WTC11 (cell line): ENCODE data around the gene MAP1LC3A. TPM values are rescaled to one million over a fixed set of nuclear protein-coding genes. Genes with fewer than 3 reads are reported as not detected.

Source experiments
- ATAC-seq: fragments of 200-7000 bp; cut with Tn5 transposase; 2 replicates; pipeline ENCODE4 v1.10.0; 2021; ENCODE audit warnings: mild to moderate bottlenecking, moderate library complexity
- CTCF ChIA-PET: fragments of 300-600 bp; sonication (Branson Sonifier 250); formaldehyde crosslinking; loops from one replicate; lab custom pipeline; 2021; ENCODE audit warnings: antibody characterized with exemption; lab: Charles Lee
- POLR2A ChIA-PET: fragments of 350-600 bp; sonication (Branson Sonifier 250); formaldehyde crosslinking; loops from one replicate; lab custom pipeline; 2021; ENCODE audit warnings: antibody characterized with exemption; lab: Charles Lee
- DNase-seq: peaks from one replicate; pipeline ENCODE4 v3.0.0; 2021; ENCODE audit warnings: low spot score
- H3K27ac Mint-ChIP-seq: 2 replicates; pipeline ENCODE4 v1.8.0; 2021; ENCODE audit warnings: mixed read lengths
- H3K27me3 Mint-ChIP-seq: 2 replicates; pipeline ENCODE4 v1.8.0; 2021; ENCODE audit warnings: low read depth, mild to moderate bottlenecking, moderate library complexity, mixed read lengths
- H3K36me3 Mint-ChIP-seq: 2 replicates; pipeline ENCODE4 v1.8.0; 2021; ENCODE audit warnings: mixed read lengths
- H3K4me1 Mint-ChIP-seq: 2 replicates; pipeline ENCODE4 v1.8.0; 2022; ENCODE audit warnings: mixed read lengths
- H3K4me3 Mint-ChIP-seq: 2 replicates; pipeline ENCODE4 v1.8.0; 2021; ENCODE audit warnings: mild to moderate bottlenecking, moderate library complexity, mixed read lengths
- H3K9me3 Mint-ChIP-seq: 2 replicates; pipeline ENCODE4 v1.8.0; 2021; ENCODE audit warnings: mixed read lengths
- AFF4 ChIP-seq: sonication (generic); formaldehyde crosslinking; IDR thresholded peaks from 2 replicates; pipeline ENCODE4 v1.8.1; 2023; ENCODE audit warnings: mild to moderate bottlenecking, missing genetic modification reagents, borderline replicate concordance
- CREM ChIP-seq: sonication (generic); formaldehyde crosslinking; IDR thresholded peaks from 2 replicates; pipeline ENCODE4 v1.8.1; 2022; ENCODE audit warnings: mild to moderate bottlenecking, missing genetic modification reagents, moderate library complexity
- ERG ChIP-seq: fragments of 250-450 bp; sonication (Bioruptor Pico); IDR thresholded peaks from 2 replicates; pipeline ENCODE4 v1.8.0; 2021; ENCODE audit warnings: mild to moderate bottlenecking
- GABPB1 ChIP-seq: sonication (generic); formaldehyde crosslinking; IDR thresholded peaks from 2 replicates; pipeline ENCODE4 v1.8.1; 2023; ENCODE audit warnings: mild to moderate bottlenecking, missing genetic modification reagents
- JUN ChIP-seq: sonication (generic); formaldehyde crosslinking; IDR thresholded peaks from 2 replicates; pipeline ENCODE4 v1.8.0; 2023; ENCODE audit warnings: mild to moderate bottlenecking, missing genetic modification reagents
- KAT7 ChIP-seq: sonication (generic); formaldehyde crosslinking; IDR thresholded peaks from 2 replicates; pipeline ENCODE4 v1.8.1; 2023; ENCODE audit warnings: missing genetic modification reagents, mild to moderate bottlenecking, borderline replicate concordance
- MYBL2 ChIP-seq: sonication (generic); formaldehyde crosslinking; IDR thresholded peaks from 2 replicates; pipeline ENCODE4 v1.8.1; 2023; ENCODE audit warnings: mild to moderate bottlenecking, moderate library complexity, missing genetic modification reagents
- RORB ChIP-seq: fragments of 250-450 bp; sonication (Bioruptor Pico); IDR thresholded peaks from 2 replicates; pipeline ENCODE4 v1.9.0; 2021; ENCODE audit warnings: mild to moderate bottlenecking
- ZBTB21 ChIP-seq: sonication (generic); formaldehyde crosslinking; IDR thresholded peaks from 2 replicates; pipeline ENCODE4 v1.8.1; 2023; ENCODE audit warnings: mild to moderate bottlenecking, missing genetic modification reagents, borderline replicate concordance
- ZNF512 ChIP-seq: sonication (generic); formaldehyde crosslinking; IDR thresholded peaks from 2 replicates; pipeline ENCODE4 v1.8.1; 2022; ENCODE audit warnings: missing genetic modification reagents, borderline replicate concordance
- total RNA-seq: library from RNA; stranded (reverse); gene quantifications from 3 replicates; pipeline ENCODE4 v1.2.3, GENCODE V29; 2021
- TF ChIP-seq, protein P1 (sequence below): fragments of 250-450 bp; sonication (Bioruptor Pico); IDR thresholded peaks from 2 replicates; pipeline ENCODE4 v2.1.2; 2022; ENCODE audit warnings: mild to moderate bottlenecking, moderate library complexity
- TF ChIP-seq, protein P2 (sequence below): sonication (generic); formaldehyde crosslinking; IDR thresholded peaks from 2 replicates; pipeline ENCODE4 v1.8.1; 2023; ENCODE audit warnings: mild to moderate bottlenecking, moderate library complexity, missing genetic modification reagents
- TF ChIP-seq, protein P3 (sequence below): sonication (generic); formaldehyde crosslinking; IDR thresholded peaks from 2 replicates; pipeline ENCODE4 v1.8.1; 2022; ENCODE audit warnings: mild to moderate bottlenecking, moderate library complexity, missing genetic modification reagents

The MAP1LC3A gene
- total RNA-seq, 1 experiment from 2014 or later = 7.5 TPM

DNA sequence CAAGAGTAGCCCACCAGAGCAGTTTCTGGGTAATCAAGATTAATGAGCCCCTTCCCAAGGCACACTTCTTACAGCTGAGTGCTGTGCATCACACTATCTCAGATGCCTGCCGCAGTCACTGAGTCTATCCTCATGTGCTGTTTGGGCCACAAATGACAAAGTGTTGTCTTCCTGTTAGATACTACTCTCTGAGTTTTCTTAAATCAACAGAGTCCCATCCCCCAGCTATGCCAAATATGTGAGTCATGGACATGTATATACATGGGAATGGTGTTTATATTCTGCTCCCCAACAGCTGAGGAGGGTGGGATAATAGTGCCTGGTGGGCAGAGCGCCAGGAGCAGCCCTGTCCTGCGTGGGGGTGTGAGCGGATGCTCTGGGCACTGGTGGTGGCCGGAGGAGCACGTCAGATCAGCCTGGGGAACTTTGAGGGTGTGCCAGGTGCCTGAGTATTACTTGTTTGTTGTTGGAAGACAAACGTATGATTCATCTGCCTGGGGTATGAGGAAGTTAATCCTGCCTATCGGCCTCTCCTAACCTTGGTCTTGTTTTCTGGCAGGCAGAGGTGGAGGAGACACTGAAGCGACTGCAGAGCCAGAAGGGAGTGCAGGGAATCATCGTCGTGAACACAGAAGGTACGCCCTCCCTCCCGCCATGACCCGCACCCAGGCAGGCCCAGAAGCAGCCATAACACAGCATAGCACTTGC, 32.7 kb upstream of the MAP1LC3A start:
- Mint-ChIP-seq H3K36me3 (peaks cover 32% of the 10 kb centered on the region), H3K4me3 (no peak overlapping the region), H3K27me3 (no peaks in the 10 kb centered on the region), H3K4me1 (peaks cover 9% of the 10 kb centered on the region), H3K9me3 (no peaks in the 10 kb centered on the region), H3K27ac (peak overlapping the region; percentile 60)
- POLR2A ChIA-PET = no interaction called here
- no peak for DNase-seq
- CTCF ChIA-PET = interaction anchor here (1.4 to 2.3 kb wide), 3 partner anchors 10 to 335 kb away, joined by 4 to 7 read pairs (median 6); partner anchors contain the start of gene DYNLRB1
- no peak for ATAC-seq
- no peak for TF ChIP-seq ZNF512 (CRISPR knock-in tag)
- TF ChIP-seq AFF4 = no peak
- peak; percentile 77 for TF ChIP-seq GABPB1 (CRISPR knock-in tag)

DNA sequence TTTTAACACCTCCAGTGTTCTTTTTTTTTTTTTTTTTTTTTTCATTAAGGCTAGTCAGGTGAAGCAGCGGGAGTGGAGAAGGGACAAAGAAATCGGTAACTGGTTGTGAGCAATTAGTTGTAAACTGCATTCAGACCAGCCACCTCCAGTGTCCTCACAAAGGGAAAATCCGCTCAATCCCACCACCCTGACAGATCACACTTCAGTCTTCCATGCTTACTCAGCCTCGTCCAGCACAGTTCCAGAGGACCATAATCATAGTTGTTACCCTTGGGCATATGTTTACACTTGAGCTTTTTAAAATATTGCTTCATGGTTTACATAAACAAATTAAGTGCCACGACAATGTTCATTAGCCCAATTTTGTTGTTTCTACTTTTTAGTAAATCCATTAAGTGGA, 32.1 kb upstream of the MAP1LC3A start:
- H3K4me1 Mint-ChIP-seq = peaks cover 9% of the 10 kb centered on the region
- TF ChIP-seq JUN (CRISPR knock-in tag) = no peak
- TF ChIP-seq ZBTB21 (CRISPR knock-in tag) = no peak
- TF ChIP-seq, protein P1, sequence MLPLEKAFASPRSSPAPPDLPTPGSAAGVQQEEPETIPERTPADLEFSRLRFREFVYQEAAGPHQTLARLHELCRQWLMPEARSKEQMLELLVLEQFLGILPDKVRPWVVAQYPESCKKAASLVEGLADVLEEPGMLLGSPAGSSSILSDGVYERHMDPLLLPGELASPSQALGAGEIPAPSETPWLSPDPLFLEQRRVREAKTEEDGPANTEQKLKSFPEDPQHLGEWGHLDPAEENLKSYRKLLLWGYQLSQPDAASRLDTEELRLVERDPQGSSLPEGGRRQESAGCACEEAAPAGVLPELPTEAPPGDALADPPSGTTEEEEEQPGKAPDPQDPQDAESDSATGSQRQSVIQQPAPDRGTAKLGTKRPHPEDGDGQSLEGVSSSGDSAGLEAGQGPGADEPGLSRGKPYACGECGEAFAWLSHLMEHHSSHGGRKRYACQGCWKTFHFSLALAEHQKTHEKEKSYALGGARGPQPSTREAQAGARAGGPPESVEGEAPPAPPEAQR = no peak
- TF ChIP-seq MYBL2 (CRISPR knock-in tag) = no peak
- TF ChIP-seq, protein P2, sequence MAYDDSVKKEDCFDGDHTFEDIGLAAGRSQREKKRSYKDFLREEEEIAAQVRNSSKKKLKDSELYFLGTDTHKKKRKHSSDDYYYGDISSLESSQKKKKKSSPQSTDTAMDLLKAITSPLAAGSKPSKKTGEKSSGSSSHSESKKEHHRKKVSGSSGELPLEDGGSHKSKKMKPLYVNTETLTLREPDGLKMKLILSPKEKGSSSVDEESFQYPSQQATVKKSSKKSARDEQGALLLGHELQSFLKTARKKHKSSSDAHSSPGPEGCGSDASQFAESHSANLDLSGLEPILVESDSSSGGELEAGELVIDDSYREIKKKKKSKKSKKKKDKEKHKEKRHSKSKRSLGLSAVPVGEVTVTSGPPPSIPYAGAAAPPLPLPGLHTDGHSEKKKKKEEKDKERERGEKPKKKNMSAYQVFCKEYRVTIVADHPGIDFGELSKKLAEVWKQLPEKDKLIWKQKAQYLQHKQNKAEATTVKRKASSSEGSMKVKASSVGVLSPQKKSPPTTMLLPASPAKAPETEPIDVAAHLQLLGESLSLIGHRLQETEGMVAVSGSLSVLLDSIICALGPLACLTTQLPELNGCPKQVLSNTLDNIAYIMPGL (CRISPR knock-in tag) = no peak
- no peak for TF ChIP-seq CREM (CRISPR knock-in tag)
- TF ChIP-seq, protein P3, sequence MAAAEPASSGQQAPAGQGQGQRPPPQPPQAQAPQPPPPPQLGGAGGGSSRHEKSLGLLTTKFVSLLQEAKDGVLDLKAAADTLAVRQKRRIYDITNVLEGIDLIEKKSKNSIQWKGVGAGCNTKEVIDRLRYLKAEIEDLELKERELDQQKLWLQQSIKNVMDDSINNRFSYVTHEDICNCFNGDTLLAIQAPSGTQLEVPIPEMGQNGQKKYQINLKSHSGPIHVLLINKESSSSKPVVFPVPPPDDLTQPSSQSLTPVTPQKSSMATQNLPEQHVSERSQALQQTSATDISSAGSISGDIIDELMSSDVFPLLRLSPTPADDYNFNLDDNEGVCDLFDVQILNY (CRISPR knock-in tag) = no peak
- TF ChIP-seq ERG (CRISPR knock-in tag) = no peak
- TF ChIP-seq RORB (CRISPR knock-in tag) = no peak
- no peak for TF ChIP-seq KAT7
- no peaks in the 10 kb centered on the region for H3K9me3 Mint-ChIP-seq
- H3K36me3 Mint-ChIP-seq = peaks cover 32% of the 10 kb centered on the region
- ChIA-PET POLR2A (no interaction called here), CTCF (interaction anchor here (0.8 to 2.3 kb wide), 2 partner anchors 186 to 336 kb away, joined by 5 to 6 read pairs; no protein-coding TSS in a partner anchor)
- no peak overlapping the region for H3K4me3 Mint-ChIP-seq
- ATAC-seq (no peak), DNase-seq (no peak)
- no peak overlapping the region; the same call in 1 of the 2 replicates for H3K27ac Mint-ChIP-seq
- no peaks in the 10 kb centered on the region for H3K27me3 Mint-ChIP-seq
